HL-60 (cell line): ENCODE results near the gene KDM4C.

Experiments
- DNase-seq, 2 experiments: peaks; one replicate each; pipeline ENCODE4 v3.0.0-alpha.2; 2010 to 2020; ENCODE audit warnings: low read depth in 1 of 2, low spot score in 1 of 2
- H3K27ac ChIP-seq: fragments of 250-450 bp; sonication (Bioruptor Pico); replicated peaks from 2 replicates; pipeline ENCODE4 v1.5.1; 2020; ENCODE audit warnings: mild to moderate bottlenecking, moderate library complexity
- H3K27me3 ChIP-seq: fragments of 250-450 bp; sonication (Bioruptor Pico); 2 replicates; pipeline ENCODE4 v1.5.1; 2021; ENCODE audit warnings: mild to moderate bottlenecking, moderate library complexity; ENCODE audit not compliant: insufficient read depth, poor library complexity, severe bottlenecking
- H3K4me3 ChIP-seq: replicated peaks from 2 replicates; pipeline ENCODE4 v1.5.1; 2011; ENCODE audit warnings: mild to moderate bottlenecking, control low read depth, low read length; ENCODE audit not compliant: insufficient read depth
- GABPA ChIP-seq: IDR thresholded peaks from 2 replicates; pipeline ENCODE4 v1.6.1; 2012; ENCODE audit warnings: low read depth
- POLR2AphosphoS5 ChIP-seq: IDR thresholded peaks from 2 replicates; pipeline ENCODE4 v1.6.1; 2012; ENCODE audit warnings: low read depth
- SPI1 ChIP-seq: IDR thresholded peaks from 2 replicates; pipeline ENCODE4 v1.6.1; 2012; ENCODE audit warnings: low read depth, mild to moderate bottlenecking, borderline replicate concordance
- TF ChIP-seq, protein P1 (sequence below): IDR thresholded peaks from one replicate; pipeline ENCODE4 v1.5.1; 2011; ENCODE audit warnings: low read length, control low read depth, inconsistent platforms; ENCODE audit not compliant: insufficient read depth
- TF ChIP-seq, protein P2 (sequence below): IDR thresholded peaks from 2 replicates; pipeline ENCODE4 v1.6.1; 2012; ENCODE audit warnings: low read depth; ENCODE audit not compliant: insufficient replicate concordance

Gene KDM4C

DNA sequence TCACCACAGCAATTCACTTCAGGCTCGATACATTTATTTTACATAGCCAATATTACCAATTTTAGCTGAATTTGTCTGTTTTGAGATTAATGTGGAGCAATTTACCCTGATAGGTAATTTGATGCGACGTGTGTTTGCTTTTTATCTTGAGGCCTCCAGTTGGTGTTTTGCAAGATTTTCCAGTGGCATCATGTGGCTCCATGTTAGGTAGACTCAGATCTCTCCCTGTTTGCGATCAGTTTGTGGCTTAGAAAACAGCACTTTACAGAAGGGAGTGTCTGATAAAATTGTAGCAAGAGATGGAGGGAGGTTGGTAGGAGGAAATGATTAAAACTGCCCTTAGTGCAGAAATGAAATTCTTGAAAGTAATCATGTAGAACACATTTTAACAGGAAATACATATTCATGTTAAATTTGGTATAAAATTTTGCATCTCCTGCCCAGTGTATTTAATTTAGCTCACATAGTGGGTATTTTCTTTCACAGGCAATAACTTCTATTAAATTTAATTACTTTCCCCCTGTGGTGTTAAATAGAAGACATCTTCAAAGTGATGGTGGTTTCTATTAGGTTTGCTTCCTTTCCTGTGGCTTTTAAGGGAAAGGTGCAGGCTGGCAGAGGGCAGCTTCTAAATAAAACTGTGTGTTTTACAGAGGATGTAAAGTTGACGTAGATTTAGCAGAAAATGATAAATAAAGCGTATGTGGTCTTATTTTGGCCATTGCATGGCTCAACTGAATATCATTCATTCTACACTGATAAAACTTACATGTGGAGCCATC lies 135.8 kb downstream of the KDM4C start:
- TF ChIP-seq, protein P1, sequence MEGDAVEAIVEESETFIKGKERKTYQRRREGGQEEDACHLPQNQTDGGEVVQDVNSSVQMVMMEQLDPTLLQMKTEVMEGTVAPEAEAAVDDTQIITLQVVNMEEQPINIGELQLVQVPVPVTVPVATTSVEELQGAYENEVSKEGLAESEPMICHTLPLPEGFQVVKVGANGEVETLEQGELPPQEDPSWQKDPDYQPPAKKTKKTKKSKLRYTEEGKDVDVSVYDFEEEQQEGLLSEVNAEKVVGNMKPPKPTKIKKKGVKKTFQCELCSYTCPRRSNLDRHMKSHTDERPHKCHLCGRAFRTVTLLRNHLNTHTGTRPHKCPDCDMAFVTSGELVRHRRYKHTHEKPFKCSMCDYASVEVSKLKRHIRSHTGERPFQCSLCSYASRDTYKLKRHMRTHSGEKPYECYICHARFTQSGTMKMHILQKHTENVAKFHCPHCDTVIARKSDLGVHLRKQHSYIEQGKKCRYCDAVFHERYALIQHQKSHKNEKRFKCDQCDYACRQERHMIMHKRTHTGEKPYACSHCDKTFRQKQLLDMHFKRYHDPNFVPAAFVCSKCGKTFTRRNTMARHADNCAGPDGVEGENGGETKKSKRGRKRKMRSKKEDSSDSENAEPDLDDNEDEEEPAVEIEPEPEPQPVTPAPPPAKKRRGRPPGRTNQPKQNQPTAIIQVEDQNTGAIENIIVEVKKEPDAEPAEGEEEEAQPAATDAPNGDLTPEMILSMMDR: no peak
- TF ChIP-seq POLR2AphosphoS5 (no peak), SPI1 (no peak)
- TF ChIP-seq, protein P2, sequence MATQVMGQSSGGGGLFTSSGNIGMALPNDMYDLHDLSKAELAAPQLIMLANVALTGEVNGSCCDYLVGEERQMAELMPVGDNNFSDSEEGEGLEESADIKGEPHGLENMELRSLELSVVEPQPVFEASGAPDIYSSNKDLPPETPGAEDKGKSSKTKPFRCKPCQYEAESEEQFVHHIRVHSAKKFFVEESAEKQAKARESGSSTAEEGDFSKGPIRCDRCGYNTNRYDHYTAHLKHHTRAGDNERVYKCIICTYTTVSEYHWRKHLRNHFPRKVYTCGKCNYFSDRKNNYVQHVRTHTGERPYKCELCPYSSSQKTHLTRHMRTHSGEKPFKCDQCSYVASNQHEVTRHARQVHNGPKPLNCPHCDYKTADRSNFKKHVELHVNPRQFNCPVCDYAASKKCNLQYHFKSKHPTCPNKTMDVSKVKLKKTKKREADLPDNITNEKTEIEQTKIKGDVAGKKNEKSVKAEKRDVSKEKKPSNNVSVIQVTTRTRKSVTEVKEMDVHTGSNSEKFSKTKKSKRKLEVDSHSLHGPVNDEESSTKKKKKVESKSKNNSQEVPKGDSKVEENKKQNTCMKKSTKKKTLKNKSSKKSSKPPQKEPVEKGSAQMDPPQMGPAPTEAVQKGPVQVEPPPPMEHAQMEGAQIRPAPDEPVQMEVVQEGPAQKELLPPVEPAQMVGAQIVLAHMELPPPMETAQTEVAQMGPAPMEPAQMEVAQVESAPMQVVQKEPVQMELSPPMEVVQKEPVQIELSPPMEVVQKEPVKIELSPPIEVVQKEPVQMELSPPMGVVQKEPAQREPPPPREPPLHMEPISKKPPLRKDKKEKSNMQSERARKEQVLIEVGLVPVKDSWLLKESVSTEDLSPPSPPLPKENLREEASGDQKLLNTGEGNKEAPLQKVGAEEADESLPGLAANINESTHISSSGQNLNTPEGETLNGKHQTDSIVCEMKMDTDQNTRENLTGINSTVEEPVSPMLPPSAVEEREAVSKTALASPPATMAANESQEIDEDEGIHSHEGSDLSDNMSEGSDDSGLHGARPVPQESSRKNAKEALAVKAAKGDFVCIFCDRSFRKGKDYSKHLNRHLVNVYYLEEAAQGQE: no peak
- no peaks in the 10 kb centered on the region for H3K27me3 ChIP-seq
- no peak overlapping the region for H3K4me3 ChIP-seq
- H3K27ac ChIP-seq: no peak overlapping the region
- no peak for DNase-seq

DNA sequence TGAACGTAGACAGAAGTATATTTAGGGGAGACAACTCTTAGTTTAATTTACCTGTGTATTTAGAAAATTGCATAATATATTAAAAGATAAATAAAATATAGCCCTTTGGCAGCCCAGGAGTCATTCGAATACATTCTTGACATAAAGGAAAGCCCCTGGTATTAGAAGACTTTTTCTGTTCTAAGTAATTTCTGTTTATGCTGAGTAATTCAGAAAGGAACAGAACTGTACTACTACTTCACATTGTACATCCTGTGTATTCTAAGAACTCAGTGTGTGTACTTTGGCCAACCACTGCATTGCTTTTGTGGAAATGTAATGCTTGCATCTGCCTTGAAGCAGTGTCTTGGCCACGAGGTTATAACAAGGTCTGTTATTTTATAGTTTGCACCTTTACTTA lies 136.4 kb downstream of the KDM4C start:
- no peak for DNase-seq
- Histone ChIP-seq H3K4me3 (no peak overlapping the region), H3K27ac (no peak overlapping the region), H3K27me3 (no peaks in the 10 kb centered on the region)
- TF ChIP-seq SPI1 (no peak), POLR2AphosphoS5 (no peak)
- TF ChIP-seq, protein P2: no peak
- TF ChIP-seq, protein P1: no peak

DNA sequence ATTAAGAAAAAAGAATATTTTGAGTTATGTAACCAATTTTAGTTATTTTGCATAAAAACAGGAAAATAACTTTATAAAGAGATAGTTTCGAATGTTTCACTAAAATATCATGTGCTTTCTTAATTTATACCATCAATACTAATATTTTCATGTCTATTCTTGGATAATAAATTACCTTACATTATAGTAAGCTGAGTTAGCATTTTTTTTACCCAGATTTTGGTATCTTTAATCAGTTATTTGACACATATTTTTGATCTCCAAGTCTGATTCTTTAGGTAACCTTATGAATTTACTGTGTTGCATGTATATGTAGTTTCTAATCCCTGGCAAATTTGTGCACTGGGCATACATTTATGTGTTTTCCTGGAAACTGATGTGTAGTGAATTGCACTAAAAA lies 138.0 kb downstream of the KDM4C start:
- Histone ChIP-seq H3K27ac (no peak overlapping the region), H3K4me3 (no peak overlapping the region), H3K27me3 (no peaks in the 10 kb centered on the region)
- TF ChIP-seq SPI1: no peak
- DNase-seq: no peak

DNA sequence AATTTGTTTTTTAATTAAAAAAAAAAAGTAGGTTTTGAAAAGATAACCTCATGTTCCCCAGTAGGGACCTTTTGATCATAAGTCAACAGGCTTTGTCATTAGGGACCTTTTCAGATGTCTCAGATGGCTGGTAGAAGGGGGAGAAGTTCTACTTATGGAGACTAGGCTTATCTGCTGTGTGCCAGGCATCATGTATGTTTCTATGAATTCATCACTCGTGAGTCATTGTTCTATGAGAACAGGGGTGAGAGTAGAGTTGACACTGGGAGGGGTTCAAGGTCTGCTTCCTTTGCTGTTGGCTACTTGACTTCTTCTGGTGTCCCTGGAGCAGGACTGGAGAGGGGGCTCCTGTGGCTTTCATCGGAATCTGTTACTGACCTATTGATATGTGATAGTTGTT lies 138.8 kb downstream of the KDM4C start:
- TF ChIP-seq, protein P2: no peak
- TF ChIP-seq GABPA: no peak
- no peak for TF ChIP-seq SPI1
- TF ChIP-seq POLR2AphosphoS5: no peak
- TF ChIP-seq, protein P1: no peak
- no peak overlapping the region for H3K27ac ChIP-seq
- no peak overlapping the region for H3K4me3 ChIP-seq
- no peaks in the 10 kb centered on the region for H3K27me3 ChIP-seq
- DNase-seq: no peak
